GM12874 (cell line): ENCODE measurements around the gene DNAH17.

Experiments used
- TF ChIP-seq, protein P1 (sequence below): IDR thresholded peaks from 2 replicates; pipeline ENCODE4 v1.5.1; 2011; ENCODE audit warnings: low read depth, mild to moderate bottlenecking, control low read depth, low read length, moderate library complexity; ENCODE audit not compliant: insufficient read depth

Gene DNAH17

GRCh38 chr17:78568494-78569115 lies 8.6 kb downstream of the DNAH17 start:
- TF ChIP-seq, protein P1, sequence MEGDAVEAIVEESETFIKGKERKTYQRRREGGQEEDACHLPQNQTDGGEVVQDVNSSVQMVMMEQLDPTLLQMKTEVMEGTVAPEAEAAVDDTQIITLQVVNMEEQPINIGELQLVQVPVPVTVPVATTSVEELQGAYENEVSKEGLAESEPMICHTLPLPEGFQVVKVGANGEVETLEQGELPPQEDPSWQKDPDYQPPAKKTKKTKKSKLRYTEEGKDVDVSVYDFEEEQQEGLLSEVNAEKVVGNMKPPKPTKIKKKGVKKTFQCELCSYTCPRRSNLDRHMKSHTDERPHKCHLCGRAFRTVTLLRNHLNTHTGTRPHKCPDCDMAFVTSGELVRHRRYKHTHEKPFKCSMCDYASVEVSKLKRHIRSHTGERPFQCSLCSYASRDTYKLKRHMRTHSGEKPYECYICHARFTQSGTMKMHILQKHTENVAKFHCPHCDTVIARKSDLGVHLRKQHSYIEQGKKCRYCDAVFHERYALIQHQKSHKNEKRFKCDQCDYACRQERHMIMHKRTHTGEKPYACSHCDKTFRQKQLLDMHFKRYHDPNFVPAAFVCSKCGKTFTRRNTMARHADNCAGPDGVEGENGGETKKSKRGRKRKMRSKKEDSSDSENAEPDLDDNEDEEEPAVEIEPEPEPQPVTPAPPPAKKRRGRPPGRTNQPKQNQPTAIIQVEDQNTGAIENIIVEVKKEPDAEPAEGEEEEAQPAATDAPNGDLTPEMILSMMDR: no peak

- TF ChIP-seq, protein P1: no peak
Measured at GRCh38 chr17:78567991-78568390, 9.2 kb downstream of the DNAH17 start.

- TF ChIP-seq, protein P1: no peak
Measured at GRCh38 chr17:78566947-78567346, 10.2 kb downstream of the DNAH17 start.

GRCh38 chr17:78563189-78564145 lies 13.7 kb downstream of the DNAH17 start:
- TF ChIP-seq, protein P1: no peak

DNA sequence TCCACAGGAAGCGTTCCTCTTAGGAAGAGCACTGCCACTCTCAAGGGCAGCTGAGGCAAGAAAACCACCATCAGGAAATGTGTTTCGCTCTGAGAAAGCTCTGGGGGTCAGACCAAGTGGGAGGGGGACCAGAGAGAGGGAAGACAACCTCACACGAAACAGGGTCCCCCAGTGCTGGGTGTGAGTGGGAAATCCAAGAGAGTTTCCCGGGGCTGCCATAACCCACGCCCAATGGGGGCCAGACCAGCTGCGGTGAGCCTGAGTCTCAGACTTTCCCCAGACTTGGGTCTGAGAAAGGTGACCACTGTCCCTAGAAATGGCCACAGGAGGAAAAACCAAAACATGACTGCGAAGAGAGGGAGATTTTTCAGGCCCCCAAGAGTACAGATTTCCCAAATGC lies 14.5 kb downstream of the DNAH17 start:
- TF ChIP-seq, protein P1: no peak

DNA sequence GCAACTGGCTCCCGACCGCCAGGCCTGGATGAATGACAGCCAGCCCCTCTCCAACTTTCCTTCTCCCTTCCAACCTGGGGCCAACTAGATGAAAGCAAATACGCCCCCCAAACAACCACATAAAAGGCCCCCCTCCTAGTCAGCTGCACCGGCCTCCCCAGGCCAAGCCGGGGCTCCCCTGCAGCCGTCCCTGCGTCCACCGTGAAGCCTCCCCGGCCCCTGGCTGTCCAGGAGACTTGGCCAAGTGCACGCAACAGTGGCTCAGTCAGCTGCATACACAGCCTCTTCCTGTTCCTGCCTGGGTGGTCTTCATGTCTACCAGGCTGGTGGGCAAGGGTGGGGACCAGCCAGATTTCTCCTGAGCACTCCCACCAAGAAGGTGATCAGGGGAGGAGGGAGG lies 16.0 kb downstream of the DNAH17 start:
- TF ChIP-seq, protein P1: no peak

DNA sequence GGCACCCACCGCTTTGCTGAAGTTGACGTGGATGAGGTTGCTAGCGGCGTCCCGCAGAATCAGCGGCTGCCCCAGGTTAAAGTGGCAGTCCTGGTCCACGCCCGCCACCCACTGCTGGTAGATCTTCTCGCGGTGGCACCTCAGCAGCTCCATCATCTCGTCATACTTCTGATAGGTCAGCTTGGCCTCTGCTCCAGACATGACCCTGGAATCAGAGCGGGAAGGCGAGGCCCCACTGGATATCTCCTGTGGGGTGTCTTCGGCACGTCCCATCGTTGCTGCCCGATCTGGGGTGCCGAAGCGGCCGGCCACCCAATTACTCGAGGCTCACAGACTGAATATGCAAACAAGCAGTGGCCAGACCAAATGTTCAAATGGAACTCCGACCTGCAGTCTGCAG lies 16.5 kb downstream of the DNAH17 start:
- TF ChIP-seq, protein P1: no peak
